LHCN-M2 (cell line): ENCODE measurements around the gene SDHC. TPM values are rescaled to one million over a fixed set of nuclear protein-coding genes. Genes with fewer than 3 reads are reported as not detected.
"Not testable (repeated sequence)": the region's sequence is repeated elsewhere in the genome, so short reads cannot be mapped to it uniquely, and the experiment has no call there.

ENCODE experiments used
- DNase-seq: peaks from one replicate; pipeline ENCODE4 v3.0.0-alpha.2; 2012; ENCODE audit warnings: low read depth
- total RNA-seq: library from RNA; depleted of rRNA; stranded (reverse); fragments of >200 nt; gene quantifications from 2 replicates; pipeline ENCODE4 v1.2.3, GENCODE V29; 2014

SDHC gene
- total RNA-seq, 1 experiment from 2014 or later: 34.1 TPM

DNA sequence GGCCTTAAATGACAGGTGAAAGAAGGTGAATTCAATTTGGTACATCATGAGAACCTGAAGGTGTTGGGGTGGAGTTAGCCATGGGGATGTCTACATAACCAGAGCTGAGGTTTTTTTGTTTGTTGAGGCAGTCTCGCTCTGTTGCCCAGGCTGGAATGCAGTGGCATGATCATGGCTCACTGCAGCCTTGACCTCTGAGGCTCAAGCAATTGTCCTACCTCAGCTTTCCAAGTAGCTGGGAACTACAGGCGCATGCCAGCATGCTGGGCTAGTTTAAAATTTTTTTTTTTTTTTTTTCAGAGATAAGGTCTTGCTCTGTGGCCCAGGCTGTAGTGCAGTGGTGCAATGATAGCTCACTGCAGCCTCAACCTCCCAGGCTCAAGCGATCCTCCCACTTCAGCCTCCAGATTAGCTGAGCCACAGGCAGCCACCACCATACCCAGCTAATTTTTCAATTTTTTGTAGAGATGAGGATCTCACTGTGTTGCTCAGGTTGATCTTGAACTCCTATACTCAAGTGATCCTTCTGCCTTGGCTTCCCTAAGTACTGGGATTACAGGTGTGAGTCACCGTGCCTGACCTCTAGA lies 2.5 kb upstream of the SDHC start:
- DNase-seq: no peak

- DNase-seq: no peak
Observed at GRCh38 chr1:161313554-161314200, 504 bp upstream of the SDHC start.

- DNase-seq: not testable (repeated sequence)
Observed at GRCh38 chr1:161315841-161316674, 1.9 kb downstream of the SDHC start.

DNA sequence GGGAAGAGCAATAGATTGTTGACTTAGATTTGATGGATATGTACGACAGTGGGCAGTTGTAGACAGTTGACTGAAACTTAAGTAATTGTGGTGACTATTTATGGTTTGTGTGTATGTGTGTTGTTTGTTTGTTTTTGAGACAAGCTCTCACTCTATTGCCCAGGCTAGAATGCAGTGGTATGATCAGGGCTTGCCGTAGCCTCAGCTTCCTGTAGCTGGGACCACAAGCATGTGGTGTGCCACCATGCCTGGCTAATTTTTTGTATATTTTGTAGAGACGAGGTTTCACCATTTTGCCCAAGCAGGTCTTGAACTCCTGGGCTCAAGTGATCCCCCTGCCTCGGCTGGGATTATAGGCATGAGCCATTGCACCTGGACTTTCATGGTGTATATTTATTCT lies 9.8 kb downstream of the SDHC start:
- DNase-seq: no peak

DNA sequence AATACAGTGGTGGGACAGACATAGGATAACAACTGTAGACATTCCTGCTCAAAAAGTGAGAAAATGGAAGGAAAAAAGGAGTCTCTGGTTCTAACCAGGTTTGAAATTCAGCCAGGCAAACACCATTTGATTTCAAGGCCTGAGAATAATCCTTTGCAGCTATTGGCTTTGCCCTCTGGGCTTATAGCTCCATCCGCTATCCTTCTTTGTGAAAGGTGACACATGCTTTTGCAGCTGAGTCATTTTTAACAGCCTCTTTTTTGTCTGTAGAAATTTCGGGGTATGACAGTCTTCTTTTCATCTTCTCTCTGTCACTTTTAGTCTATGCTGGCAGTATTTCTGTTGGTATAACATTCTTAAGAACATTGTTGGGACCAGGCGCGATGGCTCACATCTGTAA lies 16.2 kb downstream of the SDHC start:
- DNase-seq: no peak

DNA sequence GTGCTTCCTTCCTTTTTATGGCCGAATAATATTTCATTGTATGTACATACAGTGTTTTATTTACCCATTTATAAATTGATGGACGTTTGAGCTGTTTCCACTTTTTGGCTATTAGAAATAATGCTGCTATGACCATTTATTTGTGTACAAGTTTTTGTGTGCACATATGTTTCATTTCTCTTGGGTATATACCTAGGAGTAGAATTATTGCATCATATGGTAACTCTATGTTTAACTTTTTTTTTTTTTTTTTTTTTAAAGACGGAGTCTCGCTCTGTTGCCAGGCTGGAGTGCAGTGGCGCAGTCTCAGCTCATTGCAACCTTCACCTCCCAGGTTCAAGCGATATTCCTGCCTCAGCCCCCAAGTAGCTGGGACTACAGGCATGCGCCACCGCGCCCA lies 19.0 kb downstream of the SDHC start:
- DNase-seq: no peak

- DNase-seq: no peak
Observed at GRCh38 chr1:161335796-161336195, 21.6 kb downstream of the SDHC start.

GRCh38 chr1:161342177-161342576 lies 28.0 kb downstream of the SDHC start:
- DNase-seq: no peak

DNA sequence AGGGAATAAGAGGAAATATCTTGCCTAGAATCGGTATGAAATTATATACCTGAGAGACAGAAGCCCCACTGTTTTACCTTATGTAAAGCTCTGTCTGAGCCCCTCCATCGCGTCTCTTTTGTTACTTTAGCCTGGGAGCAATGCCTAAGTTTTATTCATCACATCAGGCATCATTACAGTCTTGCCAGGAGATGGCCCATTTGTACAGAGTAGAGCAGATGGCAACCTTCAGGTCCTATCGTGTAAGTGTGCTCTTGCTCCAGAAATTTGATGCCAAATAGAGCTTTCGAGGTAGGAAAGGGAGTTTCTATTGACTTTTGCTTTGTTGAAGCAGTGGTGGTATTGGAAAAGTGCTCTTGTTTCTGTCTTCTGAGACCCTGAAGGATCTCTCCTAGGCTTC lies 28.6 kb downstream of the SDHC start:
- no peak for DNase-seq

DNA sequence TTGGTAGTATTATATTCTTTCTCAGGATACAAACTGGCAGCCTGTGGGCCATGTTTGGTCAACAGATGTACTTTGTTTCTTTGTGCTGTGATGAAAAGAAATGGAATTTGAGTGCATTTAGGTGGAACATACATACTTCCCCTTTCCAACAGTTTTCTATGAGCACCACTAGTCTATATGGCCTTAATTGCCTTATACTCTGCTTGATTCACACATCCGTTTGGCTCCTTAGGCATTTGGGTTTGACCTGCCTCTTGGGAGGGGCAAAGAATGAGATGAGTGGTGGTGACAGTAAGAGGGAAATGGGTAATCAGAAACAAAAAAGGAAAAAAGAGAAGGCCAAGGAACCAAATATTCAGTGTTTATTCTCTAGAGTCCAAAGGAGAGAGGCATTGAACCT lies 36.5 kb downstream of the SDHC start:
- no peak for DNase-seq

GRCh38 chr1:161351482-161351881 lies 37.3 kb downstream of the SDHC start:
- DNase-seq: peak; percentile 11

- no peak for DNase-seq
Observed at GRCh38 chr1:161357073-161357472, 42.9 kb downstream of the SDHC start.

- DNase-seq: no peak
Observed at GRCh38 chr1:161359291-161359690, 45.1 kb downstream of the SDHC start.

DNA sequence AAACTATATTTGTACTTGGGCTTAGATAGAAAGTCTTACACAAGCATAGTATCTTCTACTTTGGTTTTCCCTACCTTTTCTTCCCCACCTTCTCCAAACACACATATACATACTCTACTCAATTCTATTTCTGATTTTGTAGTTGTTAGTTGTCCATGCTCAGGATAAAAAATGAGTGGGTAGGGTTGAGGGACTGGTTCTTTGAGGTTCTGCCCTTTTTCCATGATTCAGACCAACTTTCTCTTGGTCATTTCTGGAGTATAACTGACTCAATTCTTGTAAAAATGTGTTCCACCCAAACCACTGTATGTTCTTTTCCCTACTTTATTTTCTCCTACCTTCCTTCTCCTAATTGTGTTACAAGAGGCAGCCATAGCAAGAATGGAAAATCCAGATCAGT lies 50.2 kb downstream of the SDHC start:
- no peak for DNase-seq

DNA sequence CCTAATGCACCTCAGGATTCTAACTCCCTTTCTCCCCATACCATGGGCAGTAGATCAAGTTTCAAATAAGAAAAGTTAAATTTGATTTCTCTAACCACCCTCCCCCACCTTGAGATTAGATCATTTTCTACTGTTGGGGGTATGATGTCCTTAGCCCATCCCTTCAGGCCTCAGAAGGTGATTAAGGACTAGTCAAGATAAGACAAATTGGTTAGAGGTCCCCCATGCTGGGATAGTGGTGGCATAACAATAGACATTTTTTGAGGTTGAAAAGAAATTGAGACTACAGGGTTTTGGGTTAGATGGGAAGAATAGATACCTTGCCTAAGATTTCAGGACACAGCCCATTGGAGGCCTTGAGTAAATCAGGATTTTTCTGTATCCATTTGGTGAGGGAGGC lies 51.0 kb downstream of the SDHC start:
- no peak for DNase-seq

DNA sequence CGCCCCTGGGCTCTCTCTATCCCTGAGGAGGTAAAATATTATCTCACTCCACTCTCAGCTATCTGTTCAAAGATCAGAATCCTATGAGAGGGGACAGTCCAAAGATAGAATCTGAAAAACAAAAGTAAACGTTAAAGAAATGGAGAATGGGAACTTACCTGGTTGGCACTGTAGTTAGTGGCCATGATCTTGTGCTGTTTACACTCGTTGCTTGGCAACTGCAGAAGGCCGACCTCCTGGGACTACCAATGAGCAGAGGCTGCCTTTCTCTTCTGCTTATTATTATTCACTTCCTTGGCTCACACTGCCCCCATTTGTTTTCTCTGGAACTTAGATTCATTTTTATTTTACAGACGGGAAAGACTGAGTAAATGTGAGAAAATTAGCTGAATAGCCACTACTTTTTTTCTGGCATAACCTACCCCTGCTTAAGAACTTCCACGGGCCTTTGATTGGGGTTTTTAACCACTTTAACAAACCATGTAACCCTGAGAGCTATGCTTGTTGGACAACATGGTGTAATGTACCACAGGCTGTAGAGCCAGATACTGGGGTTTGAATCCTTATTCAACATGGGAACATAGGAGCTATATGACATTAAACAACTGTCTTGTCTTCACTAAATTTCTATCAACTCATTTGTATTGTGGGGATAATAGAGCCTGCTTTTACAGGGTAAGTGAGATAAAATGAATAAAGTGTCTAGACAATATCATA lies 53.7 kb downstream of the SDHC start, which contains the start of gene CFAP126:
Gene CFAP126, minus strand, starts transcription at position 193 of the 717 bp plus-strand sequence. Its CDS starts 8 bp downstream, at position 185.
- peak; percentile 75 for DNase-seq

- no peak for DNase-seq
Observed at GRCh38 chr1:161373442-161373841, 59.3 kb downstream of the SDHC start.

DNA sequence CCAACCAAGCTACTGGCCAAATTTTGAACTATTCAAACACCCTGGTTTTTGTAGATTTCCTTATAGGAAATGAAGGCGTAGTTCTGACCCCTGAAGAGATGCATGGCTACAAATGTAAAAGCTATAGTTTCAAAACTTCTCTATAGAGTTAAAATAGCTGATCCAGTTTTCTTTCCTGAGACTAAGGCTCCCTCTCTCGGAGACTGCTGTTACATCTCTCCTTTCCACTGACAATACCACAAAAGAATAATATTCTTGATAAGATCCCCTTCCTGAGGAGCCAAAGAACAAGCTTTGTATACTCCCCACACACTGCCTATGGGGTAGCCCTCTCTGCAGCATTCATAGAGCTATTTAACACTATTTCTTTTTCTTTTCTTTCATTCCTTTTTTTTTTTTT lies 60.2 kb downstream of the SDHC start:
- DNase-seq: no peak

DNA sequence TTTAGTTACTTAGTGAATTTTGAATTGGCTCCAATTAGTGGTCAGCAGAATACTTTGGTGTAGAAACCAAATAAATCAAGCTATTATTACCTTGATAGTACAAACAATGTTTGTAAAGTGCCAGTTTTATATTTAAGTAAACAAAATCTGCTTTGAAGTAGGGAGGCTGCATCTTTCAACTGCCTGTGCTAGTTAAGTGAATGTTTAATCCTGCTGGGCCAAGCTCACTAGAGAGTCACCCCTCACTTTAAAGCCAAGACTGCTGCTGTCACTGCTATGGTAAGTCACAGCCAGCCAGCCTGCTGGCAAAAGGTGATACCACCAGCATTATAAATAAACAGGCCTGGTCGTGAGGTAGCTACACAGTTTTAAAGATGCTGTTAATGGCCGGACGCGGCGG lies 63.8 kb downstream of the SDHC start:
- no peak for DNase-seq

- no peak for DNase-seq
Observed at GRCh38 chr1:161379071-161379470, 64.9 kb downstream of the SDHC start.

- no peak for DNase-seq
Observed at GRCh38 chr1:161381707-161382106, 67.5 kb downstream of the SDHC start.
